SK-N-SH (cell line): ENCODE data around the gene NDOR1. TPM values are rescaled to one million over a fixed set of nuclear protein-coding genes. Genes with fewer than 3 reads are reported as not detected.

Source experiments
- CTCF ChIA-PET: fragments of 300-600, 350-600 bp; formaldehyde crosslinking; extraction: SDS; loops from one replicate; lab custom pipeline; 2021; lab: Yijun Ruan, JAX
- POLR2A ChIA-PET: fragments of 350-600 bp; sonication (Branson Sonifier 250); formaldehyde crosslinking; extraction: SDS; loops from one replicate; lab custom pipeline; 2020; ENCODE audit warnings: antibody characterized with exemption, inconsistent platforms; lab: Yijun Ruan, JAX
- DNase-seq: peaks from one replicate; pipeline ENCODE4 v3.0.0; 2012
- H2AFZ ChIP-seq: fragments of 200-600 bp; sonication (generic); 2 replicates; pipeline ENCODE4 v1.8.1; 2016; ENCODE audit warnings: antibody characterized with exemption, mild to moderate bottlenecking, low read depth
- H3F3A ChIP-seq: fragments of 200-600 bp; sonication (generic); replicated peaks from 2 replicates; pipeline ENCODE3; 2016; ENCODE audit warnings: antibody characterized with exemption, mild to moderate bottlenecking; ENCODE audit not compliant: insufficient read depth
- H3K27ac ChIP-seq, 2 experiments: fragments of 200-500 bp in 1 of 2; fragments of 200-600 bp in 1 of 2; sonication (Bioruptor generic) in 1 of 2; sonication (generic), shearing (Covaris generic) in 1 of 2; 2 replicates each; pipeline versions ENCODE4 v1.5.1 to v1.6.1; 2014 to 2016; ENCODE audit warnings: low read depth in 2 of 2, inconsistent platforms in 1 of 2, low read length in 1 of 2, mild to moderate bottlenecking in 1 of 2, mixed read lengths in 1 of 2
- H3K27me3 ChIP-seq: fragments of 200-600 bp; sonication (generic), shearing (Covaris generic); 2 replicates; pipeline ENCODE4 v1.6.1; 2016; ENCODE audit warnings: mixed run types; ENCODE audit not compliant: insufficient read depth
- H3K36me3 ChIP-seq, 2 experiments: fragments of 200-500 bp in 1 of 2; fragments of 200-600 bp in 1 of 2; sonication (Bioruptor generic) in 1 of 2; sonication (generic) in 1 of 2; replicated peaks in 1 of 2; 2 replicates each; pipeline versions ENCODE3 to v1.5.1; 2014 to 2016; ENCODE audit warnings: low read length in 1 of 2, mild to moderate bottlenecking in 1 of 2; ENCODE audit not compliant: insufficient read depth in 2 of 2, control insufficient read depth in 1 of 2
- H3K4me1 ChIP-seq, 2 experiments: fragments of 200-500 bp in 1 of 2; fragments of 200-600 bp in 1 of 2; sonication (Bioruptor generic) in 1 of 2; sonication (generic), shearing (Covaris generic) in 1 of 2; 2 replicates each; pipeline versions ENCODE4 v1.5.1 to v1.6.1; 2014 to 2016; ENCODE audit warnings: low read depth in 1 of 2, low read length in 1 of 2, mixed run types in 1 of 2; ENCODE audit not compliant: insufficient read depth in 2 of 2, control insufficient read depth in 1 of 2
- H3K4me2 ChIP-seq: fragments of 200-600 bp; sonication (generic), shearing (Covaris generic); 2 replicates; pipeline ENCODE4 v1.6.1; 2017; ENCODE audit warnings: mixed run types
- H3K4me3 ChIP-seq, 2 experiments: fragments of 200-500 bp in 1 of 2; fragments of 200-600 bp in 1 of 2; sonication (Bioruptor generic) in 1 of 2; sonication (generic), shearing (Covaris generic) in 1 of 2; 2 replicates each; pipeline versions ENCODE4 v1.5.1 to v1.8.1; 2014 to 2016; ENCODE audit warnings: low read depth in 2 of 2, inconsistent platforms in 1 of 2, low read length in 1 of 2, mild to moderate bottlenecking in 1 of 2, mixed read lengths in 1 of 2, moderate library complexity in 1 of 2
- H3K79me2 ChIP-seq: fragments of 200-600 bp; sonication (generic); 2 replicates; pipeline ENCODE4 v1.8.1; 2017; ENCODE audit warnings: mild to moderate bottlenecking; ENCODE audit not compliant: insufficient read depth
- H3K9ac ChIP-seq: fragments of 200-600 bp; sonication (generic); 2 replicates; pipeline ENCODE4 v1.6.1; 2017; ENCODE audit warnings: mixed run types
- H3K9me2 ChIP-seq: fragments of 200-600 bp; sonication (generic); 2 replicates; pipeline ENCODE4 v1.6.1; 2017; ENCODE audit warnings: mixed run types
- H3K9me3 ChIP-seq: fragments of 200-600 bp; sonication (generic); 2 replicates; pipeline ENCODE4 v1.6.1; 2017; ENCODE audit warnings: mixed run types, mild to moderate bottlenecking, moderate library complexity
- H4K20me1 ChIP-seq: fragments of 200-600 bp; sonication (generic); 2 replicates; pipeline ENCODE4 v1.6.1; 2017; ENCODE audit warnings: mild to moderate bottlenecking, mixed run types; ENCODE audit not compliant: insufficient read depth
- CHD2 ChIP-seq: fragments of 150-350 bp; IDR thresholded peaks from 2 replicates; pipeline ENCODE4 v1.6.1; 2018; ENCODE audit warnings: low read length; ENCODE audit not compliant: partially characterized antibody
- CTCF ChIP-seq: fragments of 200-600 bp; sonication (generic); IDR thresholded peaks from 2 replicates; pipeline ENCODE4 v1.6.1; 2017; ENCODE audit warnings: antibody characterized with exemption, mild to moderate bottlenecking, moderate library complexity
- EZH2phosphoT487 ChIP-seq: fragments of 200-600 bp; sonication (generic); IDR thresholded peaks from 2 replicates; pipeline ENCODE4 v1.6.1; 2017; ENCODE audit warnings: low read depth, mixed run types, mild to moderate bottlenecking, antibody characterized with exemption, moderate library complexity, borderline replicate concordance
- FOSL2 ChIP-seq: IDR thresholded peaks from 2 replicates; pipeline ENCODE4 v1.4.0; 2012; ENCODE audit warnings: low read depth, mild to moderate bottlenecking, moderate library complexity, borderline replicate concordance
- FOXJ3 ChIP-seq: sonication (generic); formaldehyde crosslinking; IDR thresholded peaks from 2 replicates; pipeline ENCODE4 v1.5.1; 2020; ENCODE audit warnings: mild to moderate bottlenecking, missing genetic modification reagents
- GABPA ChIP-seq: IDR thresholded peaks from 2 replicates; pipeline ENCODE4 v1.4.0; 2012; ENCODE audit warnings: low read depth, mild to moderate bottlenecking
- IRF3 ChIP-seq: fragments of 150-350 bp; IDR thresholded peaks from 2 replicates; pipeline ENCODE4 v1.6.1; 2016; ENCODE audit warnings: mild to moderate bottlenecking, low read depth, low read length
- MAX ChIP-seq: IDR thresholded peaks from 2 replicates; pipeline ENCODE4 v1.4.0; 2012; ENCODE audit warnings: low read depth
- MXI1 ChIP-seq: IDR thresholded peaks from 2 replicates; pipeline ENCODE4 v1.6.1; 2012; ENCODE audit warnings: mild to moderate bottlenecking, low read depth, low read length, improper control_type of control experiment
- PBX3 ChIP-seq: IDR thresholded peaks from 2 replicates; pipeline ENCODE4; 2012
- POLR2AphosphoS5 ChIP-seq: IDR thresholded peaks from 2 replicates; pipeline ENCODE4 v1.6.1; 2012; ENCODE audit warnings: low read depth, low read length
- RCOR1 ChIP-seq: fragments of 150-350 bp; IDR thresholded peaks from 2 replicates; pipeline ENCODE4 v1.6.1; 2017; ENCODE audit warnings: antibody characterized with exemption, low read length
- RFX5 ChIP-seq: IDR thresholded peaks from 2 replicates; pipeline ENCODE4 v1.6.1; 2012; ENCODE audit warnings: mild to moderate bottlenecking, improper control_type of control experiment, low read length
- RXRA ChIP-seq: IDR thresholded peaks from 2 replicates; pipeline ENCODE4 v1.4.0; 2012; ENCODE audit warnings: low read depth, mild to moderate bottlenecking, borderline replicate concordance
- SIN3A ChIP-seq: IDR thresholded peaks from 2 replicates; pipeline ENCODE4 v1.6.1; 2012; ENCODE audit warnings: low read depth, mild to moderate bottlenecking, low read length, moderate library complexity, borderline replicate concordance
- TCF12 ChIP-seq: IDR thresholded peaks from 2 replicates; pipeline ENCODE4 v1.4.0; 2012
- USF1 ChIP-seq: IDR thresholded peaks from 2 replicates; pipeline ENCODE4 v1.4.0; 2012; ENCODE audit warnings: low read depth, borderline replicate concordance
- WGBS: methylation state at CpG from one replicate; pipeline ENCODE4 v1.1.6; 2017; ENCODE audit warnings: low lambda C conversion rate; 5-methylcytosine and 5-hydroxymethylcytosine counted together
- polyA plus RNA-seq, 3 experiments: library from polyadenylated mRNA; depleted of rRNA; stranded (reverse); fragments of >200 nt; gene quantifications; 2 replicates each; pipeline ENCODE4 v1.2.3, GENCODE V29; 2012

NDOR1 gene
- polyA plus RNA-seq, 1 of the 3 experiments (the other 2 are of a cell fraction), result 8.6 TPM

- Histone ChIP-seq H3K36me3 (peaks cover 3 to 23% of the 10 kb centered on the region in 2 experiments), H3K4me2 (no peak overlapping the region), H3K4me1 (peaks cover 9 to 24% of the 10 kb centered on the region in 2 experiments; a peak in 3 of 4 replicates), H2AFZ (no peak overlapping the region), H3K9me3 (no peaks in the 10 kb centered on the region), H3F3A (peaks cover 16% of the 10 kb centered on the region), H3K27me3 (no peaks in the 10 kb centered on the region), H3K4me3 (no peak overlapping the region), H3K9me2 (no peaks in the 10 kb centered on the region), H4K20me1 (peaks cover 50% of the 10 kb centered on the region), H3K9ac (no peak overlapping the region), H3K79me2 (peaks cover 65% of the 10 kb centered on the region), H3K27ac (no peak overlapping the region)
- WGBS, result 91% methylated on average over 16 of the region's 22 CpGs
- POLR2A ChIA-PET, result interaction anchor here (0.9 to 1.4 kb wide), 2 partner anchors 9 to 54 kb away, joined by 3 to 5 read pairs; partner anchors contain the start of genes GRIN1 and TPRN
- TF ChIP-seq POLR2AphosphoS5 (no peak), PBX3 (no peak), EZH2phosphoT487 (no peak), MXI1 (no peak), GABPA (no peak), MAX (no peak), FOXJ3 (CRISPR knock-in tag) (no peak), FOSL2 (no peak), CHD2 (no peak), IRF3 (no peak)
- CTCF ChIA-PET, result interaction anchor here (0.9 to 3.1 kb wide), 6 partner anchors 15 to 54 kb away, joined by 3 to 11 read pairs (median 4); partner anchors contain the start of gene RNF224
- no peak for DNase-seq
Observed at GRCh38 chr9:137191691-137192447, 13.6 kb upstream of the NDOR1 start.

- no peak overlapping the region for H3K4me2 ChIP-seq
- WGBS, result 89% methylated on average over 6 of the region's 10 CpGs
- peaks cover 3 to 21% of the 10 kb centered on the region in 2 experiments for H3K36me3 ChIP-seq
- ChIA-PET CTCF (interaction anchor here (0.9 to 3.1 kb wide), 5 partner anchors 21 to 44 kb away, joined by 3 to 11 read pairs (median 6); partner anchors contain the start of gene RNF224), POLR2A (interaction anchor here (0.5 to 1.4 kb wide), 3 partner anchors 8 to 69 kb away, joined by 3 to 5 read pairs (median 3); partner anchors contain the start of genes GRIN1 and TPRN)
- peaks cover 53% of the 10 kb centered on the region for H4K20me1 ChIP-seq
- no peaks in the 10 kb centered on the region for H3K9me3 ChIP-seq
- no peak overlapping the region for H3K4me3 ChIP-seq
- H3K79me2 ChIP-seq, result peaks cover 65% of the 10 kb centered on the region
- H3K27me3 ChIP-seq, result no peaks in the 10 kb centered on the region
- no peak for DNase-seq
- no peak overlapping the region for H3K9ac ChIP-seq
- no peaks in the 10 kb centered on the region for H3K9me2 ChIP-seq
- H3K27ac ChIP-seq, result no peak overlapping the region
- peaks cover 6 to 18% of the 10 kb centered on the region in 2 experiments; a peak in 3 of 4 replicates for H3K4me1 ChIP-seq
- H2AFZ ChIP-seq, result no peak overlapping the region
- peaks cover 16% of the 10 kb centered on the region for H3F3A ChIP-seq
- TF ChIP-seq FOSL2, result no peak
- TF ChIP-seq CTCF, result no peak
- TF ChIP-seq POLR2AphosphoS5, result no peak
- no peak for TF ChIP-seq IRF3
- TF ChIP-seq USF1, result no peak
- no peak for TF ChIP-seq SIN3A
- no peak for TF ChIP-seq RXRA
- TF ChIP-seq TCF12, result no peak
- TF ChIP-seq EZH2phosphoT487, result no peak
- no peak for TF ChIP-seq RFX5
- TF ChIP-seq RCOR1, result no peak
- TF ChIP-seq PBX3, result no peak
Observed at GRCh38 chr9:137192448-137192780, 13.1 kb upstream of the NDOR1 start.
